ENCODE data around the gene SLC20A1.

DNA sequence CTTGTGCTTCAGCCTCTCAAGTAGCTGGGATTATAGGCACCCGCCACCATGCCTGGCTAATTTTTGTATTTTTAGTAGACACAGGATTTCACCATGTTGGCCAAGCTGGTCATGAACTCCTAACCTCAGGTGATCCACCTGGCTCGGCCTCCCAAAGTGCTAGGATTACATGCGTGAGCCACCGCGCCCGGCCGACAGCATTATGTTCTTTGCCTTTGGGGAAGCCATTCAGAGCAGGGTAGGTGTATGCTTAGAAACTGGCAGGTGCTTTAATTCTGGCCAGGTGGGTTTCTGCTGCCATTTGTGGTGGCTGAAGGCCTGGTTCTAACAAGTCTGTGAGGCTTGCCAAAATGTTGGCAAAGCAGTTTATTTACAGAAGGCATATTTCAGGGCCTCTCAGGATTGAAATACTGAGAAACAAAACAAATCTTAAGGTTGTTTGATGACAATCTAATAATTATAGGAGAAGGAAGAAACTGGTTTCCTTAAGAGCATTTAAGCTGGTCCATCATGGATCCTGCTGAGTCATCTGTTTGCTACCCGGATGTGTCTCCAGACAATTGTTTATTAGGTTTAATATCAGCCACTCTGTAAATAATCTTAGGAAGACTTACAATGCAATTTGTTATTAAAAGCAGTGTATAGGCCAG, 16.0 kb downstream of the SLC20A1 start:
- TF ChIP-seq, protein P1, sequence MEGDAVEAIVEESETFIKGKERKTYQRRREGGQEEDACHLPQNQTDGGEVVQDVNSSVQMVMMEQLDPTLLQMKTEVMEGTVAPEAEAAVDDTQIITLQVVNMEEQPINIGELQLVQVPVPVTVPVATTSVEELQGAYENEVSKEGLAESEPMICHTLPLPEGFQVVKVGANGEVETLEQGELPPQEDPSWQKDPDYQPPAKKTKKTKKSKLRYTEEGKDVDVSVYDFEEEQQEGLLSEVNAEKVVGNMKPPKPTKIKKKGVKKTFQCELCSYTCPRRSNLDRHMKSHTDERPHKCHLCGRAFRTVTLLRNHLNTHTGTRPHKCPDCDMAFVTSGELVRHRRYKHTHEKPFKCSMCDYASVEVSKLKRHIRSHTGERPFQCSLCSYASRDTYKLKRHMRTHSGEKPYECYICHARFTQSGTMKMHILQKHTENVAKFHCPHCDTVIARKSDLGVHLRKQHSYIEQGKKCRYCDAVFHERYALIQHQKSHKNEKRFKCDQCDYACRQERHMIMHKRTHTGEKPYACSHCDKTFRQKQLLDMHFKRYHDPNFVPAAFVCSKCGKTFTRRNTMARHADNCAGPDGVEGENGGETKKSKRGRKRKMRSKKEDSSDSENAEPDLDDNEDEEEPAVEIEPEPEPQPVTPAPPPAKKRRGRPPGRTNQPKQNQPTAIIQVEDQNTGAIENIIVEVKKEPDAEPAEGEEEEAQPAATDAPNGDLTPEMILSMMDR (IDR thresholded peaks at IDR 0.05), result no peak
- TF ChIP-seq POLR2A (IDR thresholded peaks at IDR 0.05), result no peak

Data from heart left ventricle (tissue), 13 donors.